Kidney capillary endothelial cell (primary cell): ENCODE results near the gene PDE6A.

Source experiments
- DNase-seq: peaks from one replicate; pipeline ENCODE4 v3.0.0-alpha.2; 2018; ENCODE audit warnings: low spot score

The PDE6A gene

GRCh38 chr5:149930749-149931574 is 13.6 kb downstream of the PDE6A start:
- DNase-seq: no peak

GRCh38 chr5:149930043-149930748 is 14.4 kb downstream of the PDE6A start:
- no peak for DNase-seq

- DNase-seq: no peak
Observed at GRCh38 chr5:149924486-149924885, 20.1 kb downstream of the PDE6A start.

DNA sequence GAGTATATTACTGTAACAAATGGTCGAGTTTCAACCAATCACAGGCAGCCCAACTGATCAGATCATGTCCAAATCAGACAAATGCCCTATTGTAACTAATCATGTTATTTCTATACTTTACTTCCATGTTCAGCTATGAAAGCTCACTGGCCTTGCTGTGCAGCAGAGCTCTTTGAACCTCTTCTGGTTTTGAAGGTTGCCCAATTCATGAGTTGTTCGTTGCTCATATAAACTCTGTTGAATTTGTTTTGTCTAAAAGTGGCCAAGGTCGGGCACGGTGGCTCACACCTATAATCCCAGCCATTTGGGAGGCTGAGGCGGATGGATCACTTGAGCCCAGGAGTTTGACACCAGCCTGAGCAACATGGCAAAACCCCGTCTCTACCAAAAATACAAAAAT is 21.6 kb downstream of the PDE6A start:
- DNase-seq: no peak

GRCh38 chr5:149921597-149921996 is 23.0 kb downstream of the PDE6A start:
- no peak for DNase-seq

DNA sequence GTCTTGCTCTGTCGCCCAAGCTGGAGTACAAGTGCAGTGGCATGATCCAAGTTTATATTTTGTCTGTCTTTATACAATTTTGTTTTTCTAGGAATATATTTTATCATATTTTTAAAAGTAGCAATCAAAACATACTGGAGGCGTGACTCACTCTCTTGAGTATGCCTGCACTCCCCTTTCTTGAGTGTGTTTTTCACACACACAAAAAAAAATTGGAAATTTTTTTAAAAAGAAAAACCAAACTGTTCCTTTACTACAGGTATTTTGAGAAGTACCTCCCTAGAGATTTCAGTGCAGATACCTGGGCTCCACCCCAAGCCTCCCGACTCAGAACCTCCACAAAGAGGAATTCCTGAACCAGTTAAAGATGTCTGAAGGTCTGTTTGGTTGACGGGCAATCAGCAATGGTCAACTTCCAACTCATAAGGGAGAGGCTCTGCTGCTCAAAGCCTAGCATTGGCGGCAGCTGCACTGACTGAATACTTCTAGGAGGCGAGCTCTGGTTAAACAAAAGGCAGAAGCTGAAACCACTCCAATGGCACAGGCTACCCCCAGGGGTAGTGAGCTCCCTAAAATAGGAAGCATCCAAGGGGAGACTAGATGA is 27.4 kb downstream of the PDE6A start:
- no peak for DNase-seq

DNA sequence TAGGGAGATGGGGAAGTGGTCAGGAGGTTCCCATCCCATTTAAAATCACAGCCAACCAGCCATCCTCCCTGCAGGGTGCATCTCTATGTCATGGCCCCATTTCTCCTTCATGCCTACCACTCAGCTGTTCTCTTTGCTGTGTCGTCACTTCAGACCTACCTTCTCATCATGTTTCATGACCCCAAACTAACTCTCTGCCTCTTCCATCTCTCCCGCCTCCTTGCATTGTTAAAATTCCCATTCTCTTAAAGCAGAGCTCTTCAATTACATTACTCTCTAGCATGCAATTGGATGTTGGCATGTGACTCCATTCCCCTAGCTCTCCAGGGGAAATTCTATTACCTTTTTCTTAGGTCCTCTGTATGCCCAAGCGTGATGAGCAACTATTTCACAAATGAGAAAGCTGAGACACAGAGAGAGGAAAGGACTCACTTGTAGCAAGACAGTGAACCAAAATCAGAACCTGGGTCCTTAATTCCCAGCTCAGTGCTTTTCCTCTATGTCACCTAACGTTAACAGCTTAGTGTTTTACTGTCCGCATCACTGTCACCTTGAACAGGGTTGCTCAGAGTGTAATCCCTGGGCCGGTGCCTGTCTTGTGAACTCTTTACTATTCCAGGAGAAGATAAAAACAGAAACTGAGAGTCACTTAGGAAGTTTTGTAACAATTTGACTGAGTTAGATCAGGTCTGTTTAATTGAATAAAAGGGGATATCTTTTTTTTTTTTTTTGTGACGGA is 28.1 kb downstream of the PDE6A start:
- DNase-seq: no peak

DNA sequence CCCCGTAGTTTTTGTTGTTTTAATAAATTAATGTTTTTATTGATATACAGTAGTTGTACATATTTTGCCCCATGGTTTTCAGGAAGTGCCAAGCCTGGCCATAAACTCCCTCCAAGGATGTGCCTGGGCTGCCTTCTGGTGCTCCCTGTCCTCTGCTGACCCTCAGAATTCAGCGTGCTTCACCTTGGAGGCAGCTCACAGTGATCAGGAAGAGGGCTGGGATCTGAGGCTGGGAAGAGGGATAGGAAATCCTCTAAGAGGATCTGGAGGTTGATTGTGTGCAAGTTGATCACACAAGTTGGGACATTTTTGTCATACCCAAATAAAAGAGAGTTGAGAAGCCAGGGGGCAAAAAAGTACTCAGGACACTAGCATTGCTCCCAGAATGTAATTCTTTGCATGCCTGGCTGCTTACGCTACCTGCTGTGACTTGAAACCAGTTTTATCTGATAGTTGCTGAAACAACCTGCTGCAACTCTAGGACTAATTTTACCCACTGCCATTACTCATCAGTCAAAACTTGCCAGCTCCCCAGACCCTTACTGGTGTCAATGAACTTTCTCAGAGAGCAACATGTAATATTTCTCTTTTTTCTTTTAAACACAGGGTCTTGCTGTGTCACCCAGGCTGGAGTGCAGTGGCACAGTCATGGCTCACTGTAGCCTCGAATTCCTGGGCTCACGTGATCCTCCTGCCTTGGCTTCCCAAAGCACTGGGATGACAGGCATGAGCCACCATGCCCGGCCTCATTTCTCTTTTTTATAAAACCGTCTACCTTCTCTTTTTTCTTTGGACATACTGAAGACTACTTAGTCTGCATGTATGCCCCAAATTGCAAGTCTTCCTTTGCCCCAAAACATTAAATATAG is 29.0 kb downstream of the PDE6A start:
- DNase-seq: no peak

- DNase-seq: peak; percentile 52
Observed at GRCh38 chr5:149913436-149914419, 30.9 kb downstream of the PDE6A start.

GRCh38 chr5:149912226-149912871 is 32.2 kb downstream of the PDE6A start:
- DNase-seq: no peak

- DNase-seq: no peak
Observed at GRCh38 chr5:149911031-149911430, 33.6 kb downstream of the PDE6A start.

- no peak for DNase-seq
Observed at GRCh38 chr5:149907828-149908227, 36.8 kb downstream of the PDE6A start.

GRCh38 chr5:149904977-149905376 is 39.6 kb downstream of the PDE6A start:
- no peak for DNase-seq

- DNase-seq: no peak
Observed at GRCh38 chr5:149904293-149904886, 40.2 kb downstream of the PDE6A start.

DNA sequence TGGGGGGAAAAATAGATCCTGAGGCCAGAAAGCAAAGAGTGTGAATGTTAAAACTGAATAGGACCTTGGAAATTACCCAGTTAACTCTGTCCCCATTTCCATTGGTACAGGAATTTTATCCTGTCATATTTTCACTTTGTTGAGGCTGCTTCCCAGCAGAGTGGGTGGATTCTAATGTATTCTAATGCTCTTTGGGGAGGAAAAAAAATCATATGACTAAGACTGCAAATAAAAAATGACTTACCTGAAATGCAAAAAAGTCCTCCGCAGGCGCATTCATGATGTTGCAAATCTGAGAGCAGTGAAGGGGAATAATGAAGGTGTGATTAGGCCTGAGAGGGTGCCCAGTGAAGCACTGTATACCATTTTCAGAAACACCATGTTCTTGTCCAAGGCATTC is 41.2 kb downstream of the PDE6A start:
- DNase-seq: no peak

GRCh38 chr5:149902177-149902576 is 42.4 kb downstream of the PDE6A start:
- DNase-seq: no peak

GRCh38 chr5:149901511-149901910 is 43.1 kb downstream of the PDE6A start:
- no peak for DNase-seq

DNA sequence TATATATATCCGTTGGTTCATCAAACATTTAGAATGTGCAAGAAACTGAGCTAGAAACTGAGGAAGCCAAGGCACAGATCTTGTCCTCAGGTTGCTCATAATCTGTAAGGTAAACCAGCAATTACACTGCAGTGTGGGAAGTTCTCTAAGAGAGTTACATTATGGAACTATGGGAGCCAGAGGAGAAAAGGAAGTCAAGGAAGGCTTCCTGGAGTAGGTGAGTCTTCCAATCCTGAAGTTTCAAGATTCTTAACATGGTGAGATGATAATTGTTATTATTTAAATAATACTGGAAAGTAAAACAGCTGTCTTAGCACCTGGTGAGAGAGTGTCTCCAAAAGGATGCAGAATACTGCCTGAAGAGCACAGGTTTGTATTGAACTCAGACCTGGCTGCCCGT is 44.2 kb downstream of the PDE6A start:
- no peak for DNase-seq

DNA sequence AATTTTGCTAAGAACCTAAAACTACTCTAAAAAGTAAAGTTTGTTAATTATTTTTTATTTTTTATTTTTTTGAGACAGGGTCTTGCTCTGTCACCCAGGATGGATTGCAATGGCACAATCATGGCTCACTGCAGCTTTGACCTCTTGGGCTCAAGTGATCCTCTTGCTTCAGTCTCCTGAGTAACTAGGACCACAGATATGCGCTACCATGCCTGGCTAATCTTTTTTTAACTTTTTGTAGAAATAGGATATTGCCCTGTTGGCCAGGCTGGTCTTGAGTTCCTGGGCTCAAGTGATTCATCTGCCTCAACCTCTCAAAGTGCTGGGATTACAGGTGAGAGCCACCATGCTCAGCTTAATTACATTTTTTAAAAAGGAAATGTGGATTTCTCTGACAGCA is 45.8 kb downstream of the PDE6A start:
- DNase-seq: no peak
